HepG2 (cell line): ENCODE data around the gene RPP14. TPM values are rescaled to one million over a fixed set of nuclear protein-coding genes. Genes with fewer than 3 reads are reported as not detected.

Source experiments
- ATAC-seq: fragments of 200-7000 bp; cut with Tn5 transposase; 3 replicates; pipeline ENCODE4 v1.9.1; 2020; ENCODE audit warnings: mild to moderate bottlenecking, moderate library complexity
- BruUV-seq: library from RNA; stranded (reverse); fragments of 400-500 nt; replicated peaks from 2 replicates; lab custom pipeline; 2021; lab: Mats Ljungman, UMichigan
- CTCF ChIA-PET: fragments of 300-600 bp; formaldehyde crosslinking; extraction: SDS; loops from one replicate; lab custom pipeline; 2021; ENCODE audit warnings: low total read pairs, inconsistent platforms, low intra/inter-chr PET ratio; lab: Yijun Ruan, JAX
- POLR2A ChIA-PET: fragments of 350-600 bp; sonication (Branson Sonifier 250); formaldehyde crosslinking; loops from one replicate; lab custom pipeline; 2020; ENCODE audit warnings: antibody characterized with exemption, inconsistent platforms; lab: Yijun Ruan, JAX
- DNase-seq: peaks from one replicate; pipeline ENCODE4 v3.0.0-alpha.2; 2015; ENCODE audit warnings: low spot score
- FAIRE-seq: peaks from 3 replicates; lab custom pipeline; 2011; peaks lifted over from hg19 to GRCh38; lab: Jason Lieb, UNC
- H2AFZ ChIP-seq: one replicate; pipeline ENCODE4 v1.6.1; 2011; ENCODE audit warnings: low read length, inconsistent platforms
- H3K27ac ChIP-seq: fragments of 300-600 bp; 3 replicates; pipeline ENCODE4 v1.8.0; 2011; ENCODE audit warnings: mixed run types, mild to moderate bottlenecking, mixed read lengths, low read length, inconsistent platforms; ENCODE audit not compliant: insufficient read depth; ENCODE audit errors: extremely low read length
- H3K27me3 ChIP-seq, 2 experiments: fragments of 200-600 bp in 1 of 2; 2 replicates in 1 of 2; 3 replicates in 1 of 2; pipeline versions ENCODE4 v1.6.0 to v1.8.0; 2011; ENCODE audit warnings: low read length in 2 of 2, mild to moderate bottlenecking in 2 of 2, moderate library complexity in 2 of 2, inconsistent platforms in 1 of 2; ENCODE audit not compliant: insufficient read depth in 2 of 2, control insufficient read depth in 1 of 2
- H3K36me3 ChIP-seq, 2 experiments: fragments of 200-600 bp in 1 of 2; replicated peaks in 1 of 2; 2 replicates in 1 of 2; 3 replicates in 1 of 2; pipeline versions ENCODE4 v1.5.1 to v1.8.0; 2011; ENCODE audit warnings: low read length in 2 of 2, inconsistent platforms in 1 of 2; ENCODE audit not compliant: insufficient read depth in 2 of 2, control insufficient read depth in 1 of 2
- H3K4me1 ChIP-seq: 2 replicates; pipeline ENCODE4 v1.5.1; 2012; ENCODE audit warnings: low read length, inconsistent platforms; ENCODE audit not compliant: insufficient read depth
- H3K4me2 ChIP-seq: 2 replicates; pipeline ENCODE4 v1.6.0; 2011; ENCODE audit warnings: low read depth, low read length, inconsistent platforms
- H3K4me3 ChIP-seq, 3 experiments: fragments of 200-600 bp in 1 of 3; sonication (generic), shearing (Covaris generic) in 1 of 3; replicated peaks in 1 of 3; 2 replicates each; pipeline ENCODE4 v1.5.1; 2011 to 2016; ENCODE audit warnings: low read length in 3 of 3, inconsistent platforms in 2 of 3, low read depth in 2 of 3, mild to moderate bottlenecking in 2 of 3, control low read depth in 1 of 3, mixed read lengths in 1 of 3; ENCODE audit not compliant: insufficient read depth in 1 of 3
- H3K79me2 ChIP-seq: one replicate; pipeline ENCODE4 v1.6.1; 2011; ENCODE audit warnings: low read length, inconsistent platforms; ENCODE audit not compliant: insufficient read depth
- H3K9ac ChIP-seq: 2 replicates; pipeline ENCODE4 v1.6.0; 2011; ENCODE audit warnings: mild to moderate bottlenecking, low read depth, low read length, inconsistent platforms; ENCODE audit not compliant: insufficient read depth
- H3K9me3 ChIP-seq: 2 replicates; pipeline ENCODE4 v1.5.1; 2012; ENCODE audit warnings: mild to moderate bottlenecking, low read length
- H4K20me1 ChIP-seq: 2 replicates; pipeline ENCODE4 v1.6.0; 2011; ENCODE audit warnings: inconsistent platforms, mild to moderate bottlenecking, low read length, moderate library complexity; ENCODE audit not compliant: insufficient read depth
- ARNTL ChIP-seq: sonication (generic); formaldehyde crosslinking; IDR thresholded peaks from 2 replicates; pipeline ENCODE4 v1.4.0; 2020; ENCODE audit warnings: mild to moderate bottlenecking, missing genetic modification reagents
- GFI1 ChIP-seq: sonication (generic); formaldehyde crosslinking; IDR thresholded peaks from 2 replicates; pipeline ENCODE4 v1.5.0; 2020; ENCODE audit warnings: missing genetic modification reagents, mild to moderate bottlenecking, borderline replicate concordance
- IRF2 ChIP-seq: IDR thresholded peaks from 2 replicates; pipeline ENCODE4 v1.6.1; 2018; ENCODE audit warnings: missing genetic modification reagents, missing compliant biosample characterization
- KAT8 ChIP-seq: IDR thresholded peaks from 2 replicates; pipeline ENCODE4 v1.6.1; 2016; ENCODE audit warnings: missing genetic modification reagents, missing compliant biosample characterization
- KLF16 ChIP-seq, 2 experiments: sonication (generic) in 1 of 2; formaldehyde crosslinking in 1 of 2; IDR thresholded peaks; 2 replicates each; pipeline versions ENCODE4 v1.6.1 to v1.8.0; 2016 to 2023; ENCODE audit warnings: missing genetic modification reagents in 2 of 2, missing compliant biosample characterization in 1 of 2
- RFXAP ChIP-seq: sonication (generic); formaldehyde crosslinking; IDR thresholded peaks from 2 replicates; pipeline ENCODE4 v1.4.0; 2020; ENCODE audit warnings: missing genetic modification reagents, borderline replicate concordance
- SOX6 ChIP-seq, 2 experiments: fragments of 450-650 bp in 1 of 2; sonication (generic) in 1 of 2; formaldehyde crosslinking in 1 of 2; IDR thresholded peaks; 2 replicates each; pipeline versions ENCODE4 v1.4.0 to v1.6.1; 2017 to 2020; ENCODE audit warnings: antibody characterized with exemption in 1 of 2, mild to moderate bottlenecking in 1 of 2, missing genetic modification reagents in 1 of 2
- THYN1 ChIP-seq: sonication (generic); formaldehyde crosslinking; IDR thresholded peaks from 2 replicates; pipeline ENCODE4 v1.8.1; 2023; ENCODE audit warnings: low read depth, mild to moderate bottlenecking, moderate library complexity, missing genetic modification reagents, borderline replicate concordance
- ZBTB7B ChIP-seq: sonication (generic); formaldehyde crosslinking; IDR thresholded peaks from 2 replicates; pipeline ENCODE4 v1.4.0; 2020; ENCODE audit warnings: missing genetic modification reagents
- ZFP41 ChIP-seq: sonication (generic); formaldehyde crosslinking; IDR thresholded peaks from 2 replicates; pipeline ENCODE4 v1.4.0; 2020; ENCODE audit warnings: mild to moderate bottlenecking, missing genetic modification reagents, borderline replicate concordance
- ZMYM4 ChIP-seq: sonication (generic); formaldehyde crosslinking; IDR thresholded peaks from 2 replicates; pipeline ENCODE4 v1.8.1; 2023; ENCODE audit warnings: mild to moderate bottlenecking, missing genetic modification reagents
- ZNF205 ChIP-seq: IDR thresholded peaks from 2 replicates; pipeline ENCODE4 v1.6.1; 2018; ENCODE audit warnings: missing biosample characterization, missing genetic modification reagents
- ZNF660 ChIP-seq: sonication (generic); formaldehyde crosslinking; IDR thresholded peaks from 2 replicates; pipeline ENCODE4 v1.5.1; 2020; ENCODE audit warnings: mild to moderate bottlenecking, low read depth, missing genetic modification reagents, borderline replicate concordance
- ZSCAN20 ChIP-seq: sonication (generic); formaldehyde crosslinking; IDR thresholded peaks from 2 replicates; pipeline ENCODE4 v1.4.0; 2020; ENCODE audit warnings: missing genetic modification reagents, mild to moderate bottlenecking, borderline replicate concordance
- ZSCAN29 ChIP-seq: sonication (generic); formaldehyde crosslinking; conservative IDR thresholded peaks from 2 replicates; pipeline ENCODE4 v1.4.0; 2020; ENCODE audit warnings: mild to moderate bottlenecking, missing genetic modification reagents
- WGBS: methylation state at CpG from one replicate; pipeline ENCODE4 v1.1.6; 2017; ENCODE audit warnings: low lambda C conversion rate; 5-methylcytosine and 5-hydroxymethylcytosine counted together
- in situ Hi-C: cut with HindIII; loops from 2 replicates; pipeline ENCODE4 v1.10.0; 2017; ENCODE audit warnings: low pct_unique_long_range_greater_than_20kb; ENCODE audit not compliant: extremely low pct_ligation_motif_present
- intact Hi-C: fragments of 100-400 bp; cut with micrococcal nuclease; formaldehyde crosslinking; loops from one replicate; pipeline ENCODE4 v1.10.0; 2022; ENCODE audit not compliant: unreplicated experiment
- polyA plus RNA-seq, 8 experiments: library from polyadenylated mRNA; depleted of rRNA in 3 of 8; stranded (reverse) in 7 of 8; unstranded in 1 of 8; fragments of >200 nt; fragmentation: Illumina TruSeq in 4 of 8; extraction: Trizol in 4 of 8; gene quantifications; 2 replicates each; pipeline versions ENCODE4 v1.2.1 to v1.2.3, GENCODE V29; 2011 to 2016; ENCODE audit warnings: low read depth in 4 of 8, missing spikeins in 1 of 8, mixed read lengths in 1 of 8; ENCODE audit not compliant: insufficient read depth in 1 of 8
- total RNA-seq, 5 experiments: library from RNA; depleted of rRNA; stranded (reverse); fragments of >200 nt; fragmentation: Illumina TruSeq; extraction: Trizol; gene quantifications; 2 replicates each; pipeline ENCODE4 v1.2.3, GENCODE V29; 2016; ENCODE audit warnings: low read depth in 1 of 5
- TF ChIP-seq, protein P1 (sequence below): sonication (generic); formaldehyde crosslinking; conservative IDR thresholded peaks from 2 replicates; pipeline ENCODE4 v1.4.0; 2020; ENCODE audit warnings: missing genetic modification reagents
- TF ChIP-seq, protein P2 (sequence below): sonication (generic); formaldehyde crosslinking; IDR thresholded peaks from 2 replicates; pipeline ENCODE4 v1.5.1; 2020; ENCODE audit warnings: mild to moderate bottlenecking, missing genetic modification reagents, moderate library complexity

Gene RPP14
- total and polyA plus RNA-seq, 2 of the 13 experiments (the other 11 are each of a cell fraction or from before 2014, with no cell fraction given), result 15.4 to 16.2 TPM

DNA sequence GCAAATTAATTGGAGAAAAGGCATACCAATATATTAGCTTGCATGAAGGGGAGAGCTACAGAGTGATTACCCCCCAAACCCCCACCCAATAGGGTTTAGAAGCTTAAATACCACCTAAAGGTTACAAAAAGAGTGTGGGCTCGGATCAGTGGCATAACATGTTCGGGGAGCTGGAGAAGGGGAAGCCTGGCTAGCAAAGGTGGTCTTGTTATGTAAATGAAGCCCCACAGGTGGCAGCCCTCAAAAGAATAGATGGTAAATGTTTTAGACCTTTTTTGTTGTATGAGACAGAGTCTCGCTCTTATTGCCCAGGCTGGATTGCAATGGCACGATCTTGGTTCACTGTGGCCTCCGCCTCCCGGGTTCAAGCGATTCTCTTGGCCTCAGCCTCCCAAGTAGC is 15.7 kb downstream of the RPP14 start:
- CTCF ChIA-PET, result interaction anchor here (2.2 kb wide), 1 partner anchor 94 kb away, joined by 25 read pairs; no protein-coding TSS in a partner anchor
- Histone ChIP-seq H3K9ac (no peak overlapping the region), H4K20me1 (peaks cover 4% of the 10 kb centered on the region; the same call in 1 of the 2 replicates), H3K27ac (no peak overlapping the region), H3K27me3 (no peaks in the 10 kb centered on the region), H3K79me2 (no peaks in the 10 kb centered on the region), H2AFZ (no peak overlapping the region), H3K9me3 (no peaks in the 10 kb centered on the region), H3K4me2 (no peak overlapping the region), H3K4me1 (peaks cover 48% of the 10 kb centered on the region), H3K36me3 (peaks cover 7 to 19% of the 10 kb centered on the region in 2 experiments), H3K4me3 (no peak overlapping the region)
- in situ Hi-C loops, result loop anchor here (5.0 to 10.0 kb wide), 2 partner anchors 91 to 213 kb away; partner anchors contain the start of gene ACOX2
- BruUV-seq, result no TSS peak
- TF ChIP-seq ZSCAN20 (CRISPR knock-in tag) (no peak), ZSCAN29 (no peak), KAT8 (CRISPR knock-in tag) (no peak), SOX6 (IDR thresholded peaks at IDR 0.05) (no peak), SOX6 (CRISPR knock-in tag; IDR thresholded peaks at IDR 0.05) (no peak), ZNF660 (no peak), ZFP41 (CRISPR knock-in tag) (no peak), ZBTB7B (CRISPR knock-in tag) (no peak), GFI1 (CRISPR knock-in tag) (no peak), ARNTL (no peak), IRF2 (CRISPR knock-in tag) (no peak), ZMYM4 (no peak), RFXAP (CRISPR knock-in tag) (no peak), ZNF205 (no peak), KLF16 (CRISPR knock-in tag; IDR thresholded peaks at IDR 0.05) (no peak), THYN1 (CRISPR knock-in tag) (no peak)
- TF ChIP-seq, protein P1, sequence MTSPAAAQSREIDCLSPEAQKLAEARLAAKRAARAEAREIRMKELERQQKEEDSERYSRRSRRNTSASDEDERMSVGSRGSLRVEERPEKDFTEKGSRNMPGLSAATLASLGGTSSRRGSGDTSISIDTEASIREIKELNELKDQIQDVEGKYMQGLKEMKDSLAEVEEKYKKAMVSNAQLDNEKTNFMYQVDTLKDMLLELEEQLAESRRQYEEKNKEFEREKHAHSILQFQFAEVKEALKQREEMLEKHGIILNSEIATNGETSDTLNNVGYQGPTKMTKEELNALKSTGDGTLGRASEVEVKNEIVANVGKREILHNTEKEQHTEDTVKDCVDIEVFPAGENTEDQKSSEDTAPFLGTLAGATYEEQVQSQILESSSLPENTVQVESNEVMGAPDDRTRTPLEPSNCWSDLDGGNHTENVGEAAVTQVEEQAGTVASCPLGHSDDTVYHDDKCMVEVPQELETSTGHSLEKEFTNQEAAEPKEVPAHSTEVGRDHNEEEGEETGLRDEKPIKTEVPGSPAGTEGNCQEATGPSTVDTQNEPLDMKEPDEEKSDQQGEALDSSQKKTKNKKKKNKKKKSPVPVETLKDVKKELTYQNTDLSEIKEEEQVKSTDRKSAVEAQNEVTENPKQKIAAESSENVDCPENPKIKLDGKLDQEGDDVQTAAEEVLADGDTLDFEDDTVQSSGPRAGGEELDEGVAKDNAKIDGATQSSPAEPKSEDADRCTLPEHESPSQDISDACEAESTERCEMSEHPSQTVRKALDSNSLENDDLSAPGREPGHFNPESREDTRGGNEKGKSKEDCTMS (CRISPR knock-in tag), result no peak
- TF ChIP-seq, protein P2, sequence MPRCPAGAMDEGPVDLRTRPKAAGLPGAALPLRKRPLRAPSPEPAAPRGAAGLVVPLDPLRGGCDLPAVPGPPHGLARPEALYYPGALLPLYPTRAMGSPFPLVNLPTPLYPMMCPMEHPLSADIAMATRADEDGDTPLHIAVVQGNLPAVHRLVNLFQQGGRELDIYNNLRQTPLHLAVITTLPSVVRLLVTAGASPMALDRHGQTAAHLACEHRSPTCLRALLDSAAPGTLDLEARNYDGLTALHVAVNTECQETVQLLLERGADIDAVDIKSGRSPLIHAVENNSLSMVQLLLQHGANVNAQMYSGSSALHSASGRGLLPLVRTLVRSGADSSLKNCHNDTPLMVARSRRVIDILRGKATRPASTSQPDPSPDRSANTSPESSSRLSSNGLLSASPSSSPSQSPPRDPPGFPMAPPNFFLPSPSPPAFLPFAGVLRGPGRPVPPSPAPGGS (CRISPR knock-in tag), result no peak
- POLR2A ChIA-PET, result interaction anchor here (0.9 to 1.4 kb wide), 2 partner anchors 13 to 216 kb away, joined by 3 read pairs; partner anchors contain the start of gene ACOX2
- DNase-seq (no peak), FAIRE-seq (no peak), ATAC-seq (no peak)
- intact Hi-C loops, result loop anchor here (1.0 kb wide), 1 partner anchor 93 kb away; no protein-coding TSS in a partner anchor
- WGBS, result 99% methylated on average over 4 of the region's 7 CpGs
